Activated CD4-positive, alpha-beta T cell treated with anti-CD3 and anti-CD28 coated beads, Interleukin-2, amount 50 U/mL, for 24 hours (primary cell): Measurements from ENCODE around the gene DOK5.

Experiments
- DNase-seq, 2 donors: peaks; one replicate each; pipeline ENCODE4 v3.0.0-alpha.2; 2020; ENCODE audit warnings: low read depth in 1 of 2, low spot score in 1 of 2

DOK5 gene

GRCh38 chr20:54642864-54643667 is 167.7 kb downstream of the DOK5 start:
- DNase-seq = no peak

- DNase-seq = no peak
Measured at GRCh38 chr20:54643761-54644160, 168.4 kb downstream of the DOK5 start.

- DNase-seq = no peak
Measured at GRCh38 chr20:54645445-54646155, 170.2 kb downstream of the DOK5 start.

GRCh38 chr20:54646156-54646517 is 170.7 kb downstream of the DOK5 start:
- DNase-seq = no peak

- no peak for DNase-seq
Measured at GRCh38 chr20:54648421-54649142, 173.2 kb downstream of the DOK5 start.

GRCh38 chr20:54649511-54649962 is 174.1 kb downstream of the DOK5 start:
- peak; percentile 36 to 70 for DNase-seq

- DNase-seq = no peak
Measured at GRCh38 chr20:54650052-54650719, 174.8 kb downstream of the DOK5 start.

- no peak for DNase-seq
Measured at GRCh38 chr20:54651252-54651651, 175.9 kb downstream of the DOK5 start.

DNA sequence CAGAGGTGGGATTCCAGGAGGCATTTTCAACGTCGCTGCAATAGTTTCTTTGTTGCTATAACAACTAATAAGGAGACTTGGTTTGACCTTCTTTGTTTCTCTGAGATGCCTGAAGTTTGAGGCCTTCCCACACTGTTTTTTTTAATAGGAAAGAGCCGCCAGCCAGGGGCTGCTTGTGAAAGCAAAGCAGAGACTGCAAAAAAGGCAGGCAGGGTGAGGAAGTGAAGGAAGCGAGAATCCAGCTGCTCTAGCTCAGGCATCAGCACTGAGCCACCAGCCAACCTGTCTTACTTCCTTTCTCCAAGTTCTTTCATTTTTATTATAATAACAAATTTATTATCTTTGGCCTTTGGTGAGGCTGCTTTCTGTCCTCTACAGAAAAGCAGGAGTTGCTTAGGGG is 179.1 kb downstream of the DOK5 start:
- no peak for DNase-seq

GRCh38 chr20:54657268-54657826 is 182.0 kb downstream of the DOK5 start:
- no peak for DNase-seq

DNA sequence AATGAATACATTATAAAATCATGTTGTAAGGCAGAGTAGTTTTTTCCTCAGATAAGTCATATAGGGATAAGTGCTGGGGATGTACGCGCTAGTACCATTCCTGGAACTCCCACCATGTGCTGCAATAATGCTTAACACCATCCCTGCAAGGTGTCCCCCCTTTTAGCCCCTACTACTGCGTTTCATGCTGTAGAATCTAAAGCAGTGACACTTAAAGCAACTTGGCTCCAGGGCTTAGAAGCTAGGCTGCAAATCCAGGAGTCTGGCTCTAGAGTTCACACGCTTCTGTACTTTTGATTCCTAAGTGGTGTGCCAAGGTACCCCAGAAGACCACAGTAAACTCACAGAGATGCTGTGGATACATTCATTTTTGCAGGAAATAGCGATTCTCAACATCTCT is 183.1 kb downstream of the DOK5 start:
- DNase-seq = no peak

DNA sequence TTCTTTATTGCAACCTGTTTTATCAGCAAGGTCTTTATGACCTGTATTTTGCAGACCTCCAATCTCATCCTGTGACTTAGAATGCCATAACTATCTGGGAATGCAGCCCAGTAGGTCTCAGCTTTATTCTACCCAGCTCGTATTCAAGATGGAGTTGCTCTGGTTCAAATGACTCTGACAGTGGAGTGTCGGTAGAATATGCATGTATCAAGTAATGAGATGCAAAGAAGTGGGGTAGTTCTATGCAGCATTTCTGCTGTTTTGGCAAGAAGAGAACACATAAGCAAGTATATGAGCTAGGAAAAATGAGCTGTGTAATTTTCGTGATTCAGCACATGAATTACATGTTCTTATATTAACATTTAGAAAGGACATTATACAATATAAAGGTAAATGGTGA is 185.9 kb downstream of the DOK5 start:
- DNase-seq = no peak

- DNase-seq = no peak
Measured at GRCh38 chr20:54661880-54662465, 186.6 kb downstream of the DOK5 start.

DNA sequence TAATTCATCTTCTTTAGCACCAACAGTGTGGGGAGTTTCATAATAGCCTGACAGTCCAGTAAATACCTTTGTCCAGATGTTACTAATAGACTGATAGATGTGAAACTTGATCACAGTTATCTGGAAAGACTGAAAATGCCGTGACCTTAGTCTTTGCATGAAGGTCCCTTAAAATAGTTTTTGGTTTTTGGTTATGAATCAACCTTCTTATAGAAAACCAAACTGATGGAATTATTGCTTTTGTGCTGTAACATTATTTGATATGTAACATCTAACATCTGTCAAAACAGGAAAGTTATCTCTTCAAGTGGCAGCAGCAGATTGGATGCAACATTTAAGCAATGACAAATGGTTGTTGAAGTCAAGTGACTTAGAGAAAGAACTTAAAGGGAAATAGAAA is 190.4 kb downstream of the DOK5 start:
- DNase-seq = no peak

DNA sequence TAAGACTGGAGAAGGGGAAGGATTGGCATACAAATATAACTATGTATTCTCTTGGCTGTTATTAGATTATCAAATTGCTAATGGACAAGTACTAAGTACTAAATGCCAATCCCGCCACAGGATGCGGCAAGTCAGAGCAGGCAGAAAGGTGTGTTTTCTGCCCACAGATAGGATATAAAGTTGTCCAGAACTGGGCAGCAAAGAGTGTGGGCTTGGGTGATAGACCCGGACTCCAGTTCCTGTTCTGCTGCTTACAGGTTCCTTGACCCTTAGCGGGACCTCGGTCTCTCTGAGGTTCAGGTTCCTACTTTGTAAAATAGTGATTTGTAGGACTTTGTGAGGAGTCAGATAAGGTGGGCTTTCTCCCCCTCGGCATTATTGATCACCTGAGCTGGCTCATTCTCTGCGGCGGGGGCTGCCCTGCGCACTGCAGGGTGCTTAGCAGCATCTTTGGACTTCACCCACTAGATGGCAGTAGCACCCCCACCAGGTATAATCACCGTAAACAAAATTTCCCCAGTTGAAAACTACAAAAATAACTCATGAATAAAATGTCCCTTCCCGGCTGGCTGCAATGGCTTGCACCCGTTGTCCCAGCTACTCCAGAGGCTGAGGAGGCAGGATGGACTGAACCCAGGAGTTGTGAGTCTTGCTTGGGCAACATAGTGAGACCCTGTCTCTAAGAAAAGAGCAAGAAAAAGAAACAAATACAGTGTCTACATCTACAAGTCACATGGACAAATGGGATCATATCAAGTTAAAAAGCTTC is 193.1 kb downstream of the DOK5 start:
- no peak for DNase-seq

- DNase-seq = no peak
Measured at GRCh38 chr20:54669040-54669363, 193.6 kb downstream of the DOK5 start.

- no peak for DNase-seq
Measured at GRCh38 chr20:54678253-54678652, 202.9 kb downstream of the DOK5 start.

DNA sequence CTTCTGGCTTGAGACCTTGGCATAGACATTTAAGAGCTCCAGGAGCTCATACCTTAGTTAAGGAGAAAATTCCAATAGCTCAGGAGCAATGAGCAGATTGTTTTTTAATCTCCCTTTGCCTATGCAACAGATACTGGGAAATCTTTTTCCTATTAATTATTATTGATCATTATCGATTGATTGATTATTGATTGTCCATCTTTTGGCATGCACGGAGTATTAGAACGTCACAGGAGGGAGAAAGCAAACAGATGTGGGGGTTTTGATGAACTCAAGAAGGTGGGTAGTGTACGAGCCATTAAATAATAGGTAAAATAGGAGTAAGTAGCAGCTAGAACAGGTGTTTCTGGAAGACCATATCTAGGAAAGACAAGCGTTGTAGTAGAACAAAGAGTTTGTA is 205.0 kb downstream of the DOK5 start:
- no peak for DNase-seq

DNA sequence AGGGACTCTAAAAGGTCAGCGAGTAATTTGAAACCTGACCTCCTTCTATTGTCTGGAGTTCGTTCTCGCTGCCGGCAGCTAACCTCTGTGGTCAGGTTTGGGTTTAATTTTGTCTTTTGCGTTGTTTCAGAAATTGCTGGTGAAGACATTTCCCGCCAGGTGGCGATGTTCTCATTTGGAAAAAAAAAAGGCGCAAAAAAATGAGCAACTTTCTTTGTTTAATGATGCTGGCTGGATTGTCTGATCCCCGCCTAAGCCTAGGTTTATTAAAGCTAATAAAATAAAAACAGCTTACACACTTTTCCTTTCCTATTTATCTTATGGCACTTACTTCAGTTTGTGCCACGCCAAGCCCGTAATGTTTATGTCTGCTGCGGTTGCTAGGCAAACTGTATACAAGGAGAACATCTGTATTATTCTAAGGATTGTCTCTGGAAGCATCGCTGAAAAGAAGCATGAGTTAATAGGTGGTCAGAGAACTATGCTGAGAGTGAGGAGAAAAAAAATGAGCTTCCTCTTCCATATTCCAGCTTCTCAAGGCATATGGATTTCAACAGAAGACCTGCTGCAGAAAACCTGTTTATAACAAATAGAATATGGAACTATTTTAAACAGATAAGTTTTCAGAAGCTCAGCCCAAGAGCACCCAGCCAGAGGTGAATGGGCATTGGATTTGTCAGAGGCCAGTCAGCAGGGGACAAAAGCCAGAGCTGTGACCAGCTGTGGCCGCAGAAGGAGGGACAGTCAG is 205.7 kb downstream of the DOK5 start:
- DNase-seq = peak in 1 of 2 donors; percentile 3
